NOMO-1 (cell line): ENCODE results near the gene APOL2.
"Not testable (repeated sequence)": the region's sequence is repeated elsewhere in the genome, so short reads cannot be mapped to it uniquely, and the experiment has no call there.

Experiments
- DNase-seq, 2 experiments: peaks; one replicate each; lab custom pipeline; 2025; ENCODE audit not compliant: unreplicated experiment in 2 of 2; lab: John Stamatoyannopoulos, UW

Gene APOL2

DNA sequence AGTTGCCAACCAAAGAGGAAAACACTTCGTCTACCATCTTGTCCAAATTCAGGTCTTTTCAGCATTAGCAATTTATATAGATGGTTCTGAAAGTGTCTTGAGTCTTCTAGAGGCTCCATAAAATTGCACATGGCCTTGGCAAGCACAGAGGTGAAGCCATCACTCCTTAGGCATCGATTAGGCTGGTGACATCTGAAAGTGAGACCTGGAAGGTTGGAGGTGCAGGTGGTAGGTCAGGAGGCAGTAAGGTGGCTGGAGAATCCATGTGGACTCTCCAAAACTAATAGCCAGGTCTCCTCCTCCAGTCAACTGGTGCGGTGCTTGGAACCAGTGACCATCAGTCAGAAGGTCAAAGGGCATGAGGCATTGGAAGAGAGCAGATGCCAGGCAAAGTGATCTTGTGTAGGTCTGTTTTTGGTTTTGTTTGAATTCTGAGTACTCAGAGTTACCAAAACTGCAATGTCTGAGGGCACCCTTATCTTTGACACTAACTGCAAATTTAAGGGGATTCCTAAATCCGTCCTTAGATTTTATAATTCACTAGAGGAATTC lies 6.6 kb upstream of the APOL2 start:
- no peak for DNase-seq

DNA sequence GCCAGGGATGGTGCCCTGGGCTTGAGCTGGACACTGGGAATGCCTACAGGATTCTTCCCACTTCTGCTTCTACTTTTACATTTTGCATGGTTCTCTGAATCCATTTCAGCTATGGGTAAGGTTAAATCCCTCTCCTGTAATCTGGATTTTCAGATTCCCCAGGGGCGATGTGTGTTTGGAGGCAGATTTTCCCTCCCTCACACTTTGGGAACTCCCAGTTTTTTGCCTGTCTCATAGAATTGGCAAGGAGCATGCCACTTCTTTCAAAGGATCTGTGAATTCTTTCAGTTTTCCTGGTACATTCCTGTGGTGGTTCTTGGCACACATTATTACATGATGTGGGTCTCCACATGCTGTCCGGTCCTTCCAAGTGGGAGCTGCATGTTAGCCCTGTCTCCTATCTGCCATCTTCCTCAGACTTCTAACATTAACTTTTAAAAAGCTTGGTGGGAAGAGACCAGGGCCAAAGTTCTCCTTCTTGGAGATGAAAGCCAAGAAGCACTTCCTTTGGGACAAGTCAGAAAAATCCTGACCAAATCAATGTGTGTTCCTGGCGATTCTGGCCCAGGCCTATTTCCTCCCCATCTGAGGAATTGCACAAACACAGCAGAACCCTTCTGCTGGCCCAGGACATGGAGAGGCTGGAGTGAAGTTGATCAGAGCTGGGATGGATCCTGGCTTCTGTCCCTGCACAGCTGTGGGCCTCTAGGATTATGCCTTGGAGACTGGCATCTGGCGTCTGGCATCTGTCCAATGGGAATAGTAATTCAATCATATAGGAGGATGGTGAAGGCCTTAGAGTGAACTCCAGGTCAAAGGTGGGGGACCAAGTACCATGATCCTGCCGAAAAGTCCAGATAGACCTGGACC lies 5.4 kb upstream of the APOL2 start:
- DNase-seq, result no peak

DNA sequence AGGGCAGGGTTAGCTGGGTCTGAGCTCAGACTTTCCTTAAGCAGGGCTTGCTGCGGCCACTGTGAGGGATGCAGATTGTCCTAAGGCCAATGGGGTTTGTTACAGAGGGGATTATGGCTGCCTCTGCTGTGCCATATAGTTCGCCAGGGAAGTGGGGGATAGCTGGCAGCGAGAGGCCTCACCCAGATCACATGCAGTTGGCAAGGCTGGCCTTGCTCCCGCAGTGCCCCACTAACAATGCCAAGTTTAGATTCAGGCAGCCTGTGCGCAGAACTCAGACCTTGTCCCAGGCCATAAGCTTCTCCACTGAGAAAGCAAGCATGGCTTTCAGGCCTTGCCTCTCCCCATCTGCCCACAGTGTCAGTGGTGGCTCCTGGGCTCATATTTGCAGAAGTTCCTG lies 4.7 kb upstream of the APOL2 start:
- DNase-seq, result no peak

DNA sequence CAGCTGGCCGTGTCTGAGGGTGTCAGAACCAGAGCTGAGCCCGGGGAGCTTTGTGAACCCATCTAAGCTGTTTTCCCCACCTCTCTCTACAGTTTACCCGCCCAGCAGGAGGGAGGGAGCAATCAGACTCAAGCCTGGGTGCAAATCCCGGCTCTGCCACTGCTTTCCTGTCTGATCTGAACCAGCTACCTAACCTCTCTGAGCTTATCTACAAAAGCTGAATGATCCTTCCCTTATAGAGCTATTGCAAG lies 252 bp downstream of the APOL2 start:
- DNase-seq, result no peak

DNA sequence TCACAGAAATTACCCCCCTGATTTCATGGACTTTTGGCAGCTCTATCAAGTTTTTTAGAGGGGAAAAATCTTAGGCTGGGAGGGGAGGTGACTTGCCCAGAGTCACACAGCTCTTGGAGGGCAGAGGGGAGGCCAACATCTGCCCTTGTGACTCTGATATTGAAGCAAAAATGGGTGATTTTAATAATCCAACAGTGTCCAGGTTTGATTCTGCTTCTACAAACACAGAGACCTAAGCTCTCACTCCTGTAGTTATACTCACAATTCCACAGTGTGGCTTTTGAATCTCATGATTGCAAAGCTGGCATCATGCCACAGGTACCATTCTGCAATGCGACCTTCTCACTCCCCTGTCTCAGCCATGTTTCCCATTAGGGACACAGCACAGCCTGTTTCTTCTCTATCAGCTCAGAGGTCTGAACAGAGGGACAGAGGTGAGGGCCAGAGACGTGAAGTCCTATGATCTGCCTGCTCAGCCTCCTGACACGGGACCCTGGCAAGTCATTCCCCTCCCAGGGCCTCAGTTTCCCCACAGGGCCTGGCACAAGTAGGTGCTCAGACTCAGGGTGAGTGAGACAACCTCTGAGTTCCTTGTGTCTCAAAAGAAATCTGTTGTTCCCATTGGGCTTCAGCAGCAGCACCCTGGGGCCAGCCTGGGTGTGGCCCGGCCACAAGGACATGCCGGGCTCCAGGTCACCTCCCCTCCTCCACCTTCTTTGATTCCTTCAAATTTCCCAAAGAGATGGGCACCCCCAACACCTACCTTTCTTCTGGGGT lies 766 bp downstream of the APOL2 start:
- DNase-seq, result no peak

DNA sequence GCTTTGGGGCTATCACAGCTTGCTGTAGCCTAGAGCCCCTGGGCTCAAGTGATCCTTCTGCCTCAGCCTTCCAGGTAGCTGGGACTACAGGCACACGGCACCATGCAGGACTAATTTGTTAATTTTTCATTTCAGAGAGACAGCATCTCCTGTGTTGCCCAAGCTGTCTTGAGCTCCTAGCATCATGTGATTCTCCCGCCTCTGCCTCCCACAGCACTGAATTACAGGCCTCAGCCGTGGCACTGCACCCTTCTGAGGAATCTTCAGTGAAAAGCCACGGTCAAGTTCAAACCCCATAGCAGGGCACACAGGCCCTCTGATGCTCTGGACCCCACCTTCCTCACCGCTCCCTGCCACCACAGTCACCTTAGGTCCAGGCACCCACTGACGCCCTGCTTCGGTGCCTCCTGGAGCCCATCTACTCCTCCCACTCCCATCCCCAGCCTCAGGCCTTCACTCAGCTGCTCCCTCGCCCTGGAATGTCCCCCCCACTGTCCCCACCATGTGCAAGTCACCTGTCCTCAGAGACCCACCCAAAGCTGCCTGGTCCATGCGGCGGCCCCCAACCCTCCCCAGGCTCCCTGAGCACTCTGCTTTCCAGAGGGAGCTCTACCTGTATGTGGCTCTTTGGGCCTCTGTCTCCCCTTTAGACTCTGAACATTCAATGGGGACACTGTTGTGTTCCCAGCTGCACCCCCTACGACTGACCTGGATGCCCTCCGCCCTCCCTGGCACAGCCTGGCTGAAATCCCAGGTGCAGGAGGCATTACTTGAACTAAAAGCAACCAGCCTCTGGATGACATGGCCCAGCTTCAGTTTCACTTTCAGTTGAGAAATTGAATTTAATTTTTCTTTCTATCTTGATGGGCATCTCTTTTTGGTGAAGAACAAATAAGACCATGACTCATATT lies 1.6 kb downstream of the APOL2 start:
- no peak for DNase-seq

DNA sequence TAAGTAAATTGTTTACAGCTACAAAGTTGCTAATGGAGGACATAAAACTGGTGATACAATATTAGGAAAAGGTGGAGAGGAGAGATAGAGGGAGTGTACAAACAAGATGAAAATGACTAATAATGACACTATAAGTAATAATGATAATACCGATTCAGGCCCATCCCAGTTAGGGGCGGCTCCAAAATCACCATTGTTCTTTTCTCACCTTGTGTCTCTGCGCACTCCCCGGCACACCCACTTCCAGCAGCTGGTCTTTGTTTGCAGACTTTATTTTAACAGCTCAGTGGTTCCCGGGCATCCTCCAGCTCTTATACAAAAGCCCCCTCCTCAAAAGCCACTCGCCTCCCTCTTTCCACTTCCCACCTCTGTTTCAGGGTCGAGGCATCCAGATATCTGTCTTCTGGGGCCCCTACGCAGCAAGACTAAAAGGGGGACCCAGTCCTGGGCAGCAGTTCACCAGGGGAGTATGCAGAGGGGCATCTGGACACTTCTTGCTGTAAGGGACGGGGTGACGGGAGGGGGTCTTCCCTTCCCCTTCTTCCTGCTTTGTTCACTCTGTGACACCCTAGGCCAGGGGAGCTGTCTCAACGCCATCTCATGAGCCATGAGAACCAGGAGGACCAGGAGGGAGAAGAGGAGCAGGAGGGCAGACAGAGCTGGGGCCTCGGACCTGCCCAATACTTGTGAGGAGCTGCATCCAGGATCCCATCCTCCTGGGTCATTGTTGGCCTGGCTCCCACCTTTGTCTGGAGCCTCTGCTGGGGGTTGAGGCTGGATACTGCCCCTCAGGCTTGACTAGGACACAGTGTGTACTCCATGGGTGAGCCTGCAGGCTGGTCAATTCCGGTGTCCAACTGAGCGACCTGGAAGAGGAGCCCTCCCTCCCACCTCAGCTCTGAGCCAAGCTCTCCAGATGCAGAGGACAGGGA lies 2.7 kb downstream of the APOL2 start:
- DNase-seq, result no peak

DNA sequence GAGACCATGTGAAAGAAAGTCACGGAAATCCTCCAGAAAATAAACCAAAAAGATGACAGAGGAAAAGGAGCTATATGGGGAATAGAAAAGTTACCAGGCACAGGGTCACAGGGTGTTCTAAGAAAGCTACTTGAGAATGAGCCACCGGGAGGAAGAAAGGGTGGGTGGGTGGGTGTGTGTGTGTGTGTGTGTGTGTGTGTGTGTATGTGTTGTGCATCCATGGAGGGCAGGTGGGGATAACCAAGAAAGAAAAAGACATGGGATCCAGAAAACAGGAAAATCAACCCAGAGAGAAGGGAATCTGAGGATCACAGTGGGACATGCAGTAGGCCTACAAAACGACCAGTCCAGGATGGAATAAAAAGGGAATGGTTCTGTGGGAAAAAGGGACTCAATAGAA lies 3.7 kb downstream of the APOL2 start:
- no peak for DNase-seq

DNA sequence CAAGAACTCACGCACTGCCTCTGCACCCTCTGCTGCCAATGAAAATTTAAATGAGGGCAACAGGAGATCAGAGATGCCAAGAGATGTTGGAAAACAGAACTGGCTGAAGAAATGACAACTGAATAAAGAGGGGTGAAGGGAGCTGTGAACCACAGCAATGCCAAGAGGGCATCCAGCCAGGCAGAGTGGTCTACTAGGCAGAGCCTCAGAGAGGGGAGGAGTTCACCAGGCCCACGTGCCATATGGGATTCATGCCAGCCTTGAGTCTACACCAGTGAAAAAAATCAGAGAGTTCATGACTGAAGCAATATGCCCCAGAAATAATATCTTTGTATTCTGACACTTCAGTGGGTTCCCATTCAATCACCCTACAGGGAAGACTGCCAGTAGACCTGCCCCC lies 4.4 kb downstream of the APOL2 start:
- no peak for DNase-seq

DNA sequence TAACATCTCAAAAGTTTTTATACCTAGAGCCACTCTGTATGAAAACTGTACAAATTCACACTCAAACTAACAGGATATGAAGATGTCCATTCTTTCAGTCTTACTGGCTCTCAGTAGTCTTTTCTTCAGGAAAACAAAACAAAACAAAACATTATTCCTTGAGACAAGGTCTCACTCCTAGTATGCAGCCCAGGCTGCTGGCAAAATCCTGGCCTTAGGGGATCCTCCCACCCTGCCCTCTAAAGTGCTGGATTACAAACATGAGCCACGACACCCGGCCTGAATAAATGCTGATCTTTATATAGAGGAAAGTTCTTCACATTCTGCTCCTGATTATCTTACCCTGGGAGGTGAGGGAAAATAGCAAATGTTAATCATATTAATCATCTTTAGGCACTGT lies 5.1 kb downstream of the APOL2 start:
- no peak for DNase-seq

DNA sequence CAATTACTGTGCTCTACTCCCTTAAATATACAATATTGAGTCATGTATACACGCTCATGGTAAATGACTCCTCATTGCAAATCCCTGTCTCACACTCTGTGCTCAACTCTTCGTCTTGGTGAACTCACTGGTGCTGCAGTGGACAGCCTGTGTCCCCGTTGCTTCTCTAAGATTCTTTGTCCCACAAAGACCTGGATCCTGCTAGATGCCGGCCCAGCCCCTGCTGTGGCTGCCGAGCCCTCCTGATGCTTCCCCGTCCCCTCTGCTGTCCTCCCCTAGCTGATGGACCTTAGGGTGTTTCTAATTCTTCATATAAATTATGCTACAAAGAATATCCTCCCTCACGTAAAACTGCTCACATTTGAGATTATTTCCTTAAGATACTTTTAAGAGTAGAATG lies 5.5 kb downstream of the APOL2 start:
- no peak for DNase-seq

DNA sequence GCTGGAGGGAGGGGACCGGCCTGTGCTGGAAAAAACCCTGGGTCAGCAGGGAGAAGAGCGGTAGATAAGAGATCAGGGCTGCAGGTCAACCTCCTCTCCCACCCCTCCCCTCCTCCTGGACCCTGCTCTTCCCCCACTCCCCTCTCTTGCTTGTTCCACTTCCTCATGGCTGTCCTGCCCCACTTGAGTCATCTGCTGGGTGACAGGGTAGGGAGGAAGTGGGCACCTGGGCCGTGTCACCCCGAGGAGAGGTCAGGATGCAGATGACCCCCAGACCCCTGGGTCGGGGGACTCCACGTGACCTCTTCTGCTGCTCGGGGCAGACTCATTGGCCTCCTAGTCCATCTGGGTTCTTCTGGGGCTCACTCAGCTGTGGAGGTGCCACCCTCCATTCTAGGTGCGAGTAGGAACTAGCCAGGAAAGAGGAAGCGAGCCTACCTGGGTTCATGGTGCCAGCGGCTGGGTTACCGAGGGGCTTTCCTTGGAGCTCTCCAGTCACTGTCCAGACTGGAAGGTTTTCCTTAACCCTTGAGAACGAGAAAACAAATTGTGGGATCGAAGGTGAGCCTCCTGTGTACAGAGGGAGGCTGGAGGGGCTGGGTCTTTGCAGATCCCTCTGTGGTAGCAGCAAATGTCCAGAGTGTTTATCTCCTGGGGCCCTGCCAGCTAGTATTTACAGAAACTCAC lies 6.5 kb downstream of the APOL2 start:
- DNase-seq, result peak in 1 of 2 experiments; percentile 22

DNA sequence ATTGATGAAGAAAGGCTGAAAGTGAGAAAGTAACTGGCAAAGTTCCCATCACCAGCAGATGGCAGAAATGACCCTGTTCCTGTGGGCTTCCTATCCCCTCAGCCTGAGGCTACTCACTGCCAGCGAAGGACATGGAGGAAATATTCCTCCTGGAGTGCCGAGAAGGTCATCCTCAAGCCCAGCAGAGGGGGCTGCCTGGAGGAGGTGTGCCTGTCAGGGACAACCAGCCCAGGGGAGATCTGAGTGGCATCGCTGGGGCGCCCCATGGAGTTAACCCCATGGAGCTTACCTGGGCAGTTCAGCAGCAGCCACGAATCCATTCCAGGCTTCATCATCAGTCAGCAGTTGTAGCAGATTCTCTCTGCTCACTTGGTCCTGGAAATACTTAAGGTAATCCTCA lies 8.3 kb downstream of the APOL2 start:
- DNase-seq, result not testable (repeated sequence)

DNA sequence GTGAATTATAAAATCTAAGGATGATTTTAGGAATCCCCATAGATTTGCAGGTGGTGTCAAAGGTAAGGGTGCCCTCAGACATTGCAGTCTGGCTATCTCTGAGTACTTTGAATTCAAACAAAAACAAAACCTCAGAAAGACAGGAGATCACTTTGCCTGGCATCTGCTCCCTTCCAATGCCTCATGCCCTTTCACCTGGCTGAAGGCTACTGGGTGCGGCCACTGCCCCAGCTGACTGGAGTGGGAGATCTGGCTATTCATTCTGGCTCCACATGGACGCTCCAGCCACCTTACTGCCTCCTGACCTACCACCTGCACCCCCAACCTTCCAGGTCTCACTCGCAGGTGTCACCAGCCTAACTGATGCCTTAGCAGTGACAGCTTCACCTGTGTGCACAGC lies 9.7 kb downstream of the APOL2 start:
- not testable (repeated sequence) for DNase-seq

DNA sequence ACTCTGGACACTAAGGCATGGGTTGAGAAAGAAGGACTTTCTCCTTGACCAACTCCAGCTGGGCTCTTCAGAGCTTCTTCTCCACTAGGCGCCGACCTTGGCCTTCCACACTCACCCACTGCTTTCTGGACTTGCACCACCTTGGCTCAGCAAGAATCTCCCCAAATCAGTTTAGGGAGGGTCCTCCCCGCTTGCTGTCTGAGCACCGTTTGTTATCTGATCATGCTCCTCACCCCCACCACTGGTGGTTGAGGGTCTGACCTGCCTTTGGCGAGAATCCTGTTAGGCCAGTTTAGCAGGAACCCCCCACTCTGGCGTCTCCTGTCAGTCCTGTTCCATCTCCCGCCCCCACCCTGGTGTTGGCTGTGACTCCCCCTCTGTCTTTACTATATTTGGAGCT lies 10.4 kb downstream of the APOL2 start:
- DNase-seq, result no peak

DNA sequence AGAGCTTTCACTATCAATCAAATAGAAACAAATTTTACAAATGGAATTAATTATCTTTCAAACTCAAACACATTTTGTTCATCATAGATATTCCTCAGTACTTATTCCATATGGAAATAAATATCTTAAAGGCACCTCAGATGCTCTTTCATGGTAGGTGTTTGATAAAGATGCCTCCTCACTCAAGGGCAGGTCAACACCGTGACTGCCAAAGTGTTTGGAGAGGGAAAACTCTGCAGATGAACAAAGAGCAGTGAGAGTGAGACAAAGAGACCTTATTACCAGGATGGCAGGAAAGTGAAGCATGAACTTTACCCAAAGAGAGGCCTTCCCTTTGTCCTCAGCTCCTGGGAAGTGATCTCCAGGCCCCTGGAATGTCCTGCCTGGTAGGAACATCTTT lies 11.0 kb downstream of the APOL2 start:
- not testable (repeated sequence) for DNase-seq

DNA sequence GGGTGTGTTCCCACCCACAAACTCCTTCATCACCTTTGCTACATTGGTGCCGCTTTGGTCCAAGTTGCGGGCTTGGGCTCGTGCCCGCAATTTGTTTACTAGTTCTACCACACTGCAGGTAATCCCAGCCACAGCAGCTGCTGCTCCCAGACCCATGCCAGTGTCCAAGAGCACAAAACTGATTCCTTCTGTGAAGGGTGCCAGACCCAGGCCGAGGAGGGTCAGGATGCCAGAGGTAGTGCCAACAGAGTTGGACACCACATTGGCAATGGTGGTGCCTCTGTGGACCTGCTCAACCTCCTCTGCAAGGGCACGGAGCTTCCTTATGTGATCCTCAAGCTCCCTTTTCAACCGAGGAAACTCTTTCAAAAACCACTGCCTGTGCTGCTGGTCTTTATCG lies 11.5 kb downstream of the APOL2 start:
- DNase-seq, result no peak

DNA sequence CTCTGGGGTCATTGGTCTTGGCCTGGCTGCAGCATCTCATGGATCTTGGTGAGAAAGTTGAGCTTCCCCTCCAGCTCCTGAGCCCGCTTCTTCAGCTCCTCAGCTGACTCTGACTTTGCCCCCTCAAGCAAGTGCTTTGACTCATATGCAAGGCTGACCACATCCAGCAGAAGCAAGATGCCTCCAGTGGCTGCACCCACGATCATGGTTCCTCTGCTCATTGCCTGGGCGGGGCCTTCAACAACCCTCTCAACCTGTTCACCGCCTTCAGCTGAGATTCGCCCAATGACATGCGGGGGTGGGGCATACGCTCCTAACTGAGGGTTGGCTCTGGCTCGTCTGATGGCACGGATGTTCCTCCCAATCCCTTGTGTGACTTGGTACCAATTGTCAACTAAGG lies 11.9 kb downstream of the APOL2 start:
- DNase-seq, result no peak

DNA sequence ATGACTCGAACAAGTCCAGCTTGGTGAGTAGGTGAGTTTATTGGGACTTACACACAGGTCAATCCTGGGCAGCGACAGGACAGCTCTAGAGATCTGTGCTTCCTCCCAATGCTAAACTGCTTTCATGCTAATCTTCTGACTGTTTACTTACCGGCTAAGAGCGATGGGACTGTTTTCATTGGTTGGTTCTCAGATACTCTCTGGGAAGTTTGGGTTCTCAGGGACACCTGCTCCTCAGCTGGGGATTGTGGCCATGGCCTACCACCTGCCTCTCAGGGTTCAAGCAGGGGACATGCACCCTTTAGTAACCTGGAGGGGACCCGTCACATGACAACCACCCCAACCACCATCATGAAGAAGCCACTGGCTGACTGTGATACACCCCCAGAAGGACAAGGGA lies 13.1 kb downstream of the APOL2 start:
- DNase-seq, result no peak
